Fibroblast of villous mesenchyme (primary cell): ENCODE measurements around the gene WNT7B. TPM values are rescaled to one million over a fixed set of nuclear protein-coding genes. Genes with fewer than 3 reads are reported as not detected.

Experiments used
- DNase-seq: peaks from one replicate; pipeline ENCODE4 v3.0.0-alpha.2; 2010; ENCODE audit warnings: low read depth
- H3K4me3 ChIP-seq: 2 replicates; pipeline ENCODE4 v1.5.1; 2011; ENCODE audit warnings: low read depth, mild to moderate bottlenecking, low read length
- total RNA-seq: library from RNA; depleted of rRNA; stranded (reverse); fragments of >200 nt; gene quantifications from 2 replicates; pipeline ENCODE4 v1.2.3, GENCODE V29; 2012
- TF ChIP-seq, protein P1 (sequence below): IDR thresholded peaks from 2 replicates; pipeline ENCODE4 v1.5.1; 2012; ENCODE audit warnings: low read depth, mild to moderate bottlenecking, low read length; ENCODE audit not compliant: insufficient read depth

Gene WNT7B
- total RNA-seq, 1 donor: under 0.01 TPM

DNA sequence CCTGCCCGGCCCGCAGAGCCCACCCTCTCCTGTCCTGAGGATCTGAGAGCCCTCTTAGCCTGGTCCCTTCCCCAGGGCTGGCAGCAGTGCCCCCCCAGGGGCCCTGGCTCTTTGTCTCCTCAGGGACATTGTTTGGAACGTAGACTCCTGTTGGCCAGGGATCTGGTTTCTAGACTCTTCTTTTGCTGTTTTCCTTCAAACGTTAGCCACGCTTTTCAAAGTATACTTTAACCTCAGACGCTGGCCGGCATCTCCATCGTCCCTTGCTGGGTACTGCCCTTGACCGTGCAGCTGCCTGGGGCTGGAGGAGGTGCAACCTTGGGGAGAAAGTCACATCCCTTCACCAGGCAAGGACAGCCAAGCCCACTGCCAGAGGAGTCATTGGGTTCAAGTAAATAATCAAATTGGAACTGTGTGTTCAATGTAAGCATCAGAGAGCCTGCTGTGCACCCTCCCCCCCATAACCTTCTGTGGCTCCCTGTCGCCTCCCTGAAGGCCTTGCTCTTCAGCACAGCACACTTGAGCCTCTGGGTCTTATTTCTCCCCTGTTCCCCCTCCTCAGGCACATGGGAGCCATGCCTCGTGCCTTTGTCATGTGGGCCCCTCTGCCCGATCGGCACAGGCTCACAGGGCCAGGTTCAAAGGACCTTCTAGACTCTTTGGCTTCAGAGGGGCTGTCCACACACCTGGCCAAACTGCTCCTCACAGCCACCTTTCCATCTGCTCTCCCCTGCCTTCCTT lies 21.8 kb upstream of the WNT7B start:
- TF ChIP-seq, protein P1, sequence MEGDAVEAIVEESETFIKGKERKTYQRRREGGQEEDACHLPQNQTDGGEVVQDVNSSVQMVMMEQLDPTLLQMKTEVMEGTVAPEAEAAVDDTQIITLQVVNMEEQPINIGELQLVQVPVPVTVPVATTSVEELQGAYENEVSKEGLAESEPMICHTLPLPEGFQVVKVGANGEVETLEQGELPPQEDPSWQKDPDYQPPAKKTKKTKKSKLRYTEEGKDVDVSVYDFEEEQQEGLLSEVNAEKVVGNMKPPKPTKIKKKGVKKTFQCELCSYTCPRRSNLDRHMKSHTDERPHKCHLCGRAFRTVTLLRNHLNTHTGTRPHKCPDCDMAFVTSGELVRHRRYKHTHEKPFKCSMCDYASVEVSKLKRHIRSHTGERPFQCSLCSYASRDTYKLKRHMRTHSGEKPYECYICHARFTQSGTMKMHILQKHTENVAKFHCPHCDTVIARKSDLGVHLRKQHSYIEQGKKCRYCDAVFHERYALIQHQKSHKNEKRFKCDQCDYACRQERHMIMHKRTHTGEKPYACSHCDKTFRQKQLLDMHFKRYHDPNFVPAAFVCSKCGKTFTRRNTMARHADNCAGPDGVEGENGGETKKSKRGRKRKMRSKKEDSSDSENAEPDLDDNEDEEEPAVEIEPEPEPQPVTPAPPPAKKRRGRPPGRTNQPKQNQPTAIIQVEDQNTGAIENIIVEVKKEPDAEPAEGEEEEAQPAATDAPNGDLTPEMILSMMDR: no peak
- DNase-seq: no peak
- no peak overlapping the region for H3K4me3 ChIP-seq

DNA sequence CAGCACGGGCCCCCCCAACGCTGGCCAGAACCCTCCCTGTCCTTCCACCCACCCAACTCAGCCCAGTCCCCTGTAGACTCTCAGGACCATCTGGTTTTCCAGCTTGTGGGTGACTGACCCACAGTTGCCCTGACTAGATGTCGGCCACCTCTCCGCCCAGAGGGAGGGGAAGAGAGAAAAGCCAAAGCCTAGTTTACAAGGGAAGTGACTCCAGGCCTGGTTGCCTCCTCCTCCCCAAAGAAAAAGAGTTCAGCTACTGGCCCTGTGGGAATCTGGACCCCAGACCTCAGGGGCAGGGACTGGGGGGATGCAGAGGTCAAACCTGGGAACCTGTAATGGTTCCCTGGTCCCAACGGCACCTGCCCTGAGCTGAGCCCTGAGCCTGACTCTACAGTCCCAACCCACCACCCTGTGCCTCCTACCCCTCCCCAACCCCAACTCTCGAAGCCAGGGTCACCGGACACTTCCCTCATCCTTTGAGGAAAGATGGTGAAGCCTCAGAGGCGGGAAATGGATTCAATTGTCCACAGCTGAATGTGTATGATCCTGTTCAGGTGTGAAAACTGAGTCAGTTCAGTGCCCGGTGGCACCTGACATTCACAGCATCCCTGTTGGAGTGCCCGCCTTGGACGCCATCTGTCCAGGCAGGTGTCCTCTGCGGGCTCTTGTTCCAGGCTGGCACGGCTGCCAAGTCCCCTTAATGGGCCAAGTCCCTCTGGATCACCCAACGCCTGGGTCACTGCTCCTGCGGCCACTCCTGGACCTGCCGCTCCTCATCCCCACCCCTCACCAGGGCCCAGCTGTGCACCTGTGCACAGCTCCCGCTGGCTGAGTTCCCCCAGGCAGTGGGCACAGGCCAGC lies 21.0 kb upstream of the WNT7B start:
- H3K4me3 ChIP-seq: no peak overlapping the region
- TF ChIP-seq, protein P1: no peak
- no peak for DNase-seq

DNA sequence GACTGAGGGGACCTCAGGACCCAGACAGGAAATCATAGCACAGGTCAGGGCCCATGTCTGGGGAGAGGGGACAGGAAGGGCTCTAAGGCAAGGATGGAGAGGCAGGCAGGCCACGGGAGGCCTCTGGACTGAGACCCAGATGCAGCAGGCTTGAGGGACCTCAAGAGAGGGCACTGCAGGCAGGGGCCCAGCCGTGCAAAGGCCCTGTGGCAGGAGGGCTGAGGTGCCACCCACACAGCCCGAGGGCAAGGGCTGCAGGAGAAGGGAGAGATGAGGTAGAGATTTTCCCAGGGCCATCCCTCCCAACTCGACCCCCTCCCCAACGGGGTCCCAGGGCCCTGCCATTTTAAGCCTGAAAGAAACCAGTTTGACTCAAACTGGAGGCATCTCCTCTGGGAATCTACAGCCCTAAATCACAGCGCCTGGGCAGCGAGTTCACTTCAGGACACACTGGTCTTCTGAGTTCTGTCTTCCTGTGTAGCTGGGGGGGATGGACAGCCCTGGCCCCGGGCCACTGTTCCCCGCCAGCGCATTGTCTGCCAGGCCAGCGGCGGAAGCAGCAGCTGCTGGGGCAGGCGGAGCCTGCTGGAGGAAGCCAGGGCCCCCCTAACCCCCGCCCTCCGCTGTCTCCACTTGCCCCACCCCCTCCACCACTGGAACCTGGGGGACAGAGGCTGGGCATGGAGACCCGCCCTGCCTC lies 20.3 kb upstream of the WNT7B start:
- peak; percentile 98 for DNase-seq
- TF ChIP-seq, protein P1: no peak
- H3K4me3 ChIP-seq: no peak overlapping the region

DNA sequence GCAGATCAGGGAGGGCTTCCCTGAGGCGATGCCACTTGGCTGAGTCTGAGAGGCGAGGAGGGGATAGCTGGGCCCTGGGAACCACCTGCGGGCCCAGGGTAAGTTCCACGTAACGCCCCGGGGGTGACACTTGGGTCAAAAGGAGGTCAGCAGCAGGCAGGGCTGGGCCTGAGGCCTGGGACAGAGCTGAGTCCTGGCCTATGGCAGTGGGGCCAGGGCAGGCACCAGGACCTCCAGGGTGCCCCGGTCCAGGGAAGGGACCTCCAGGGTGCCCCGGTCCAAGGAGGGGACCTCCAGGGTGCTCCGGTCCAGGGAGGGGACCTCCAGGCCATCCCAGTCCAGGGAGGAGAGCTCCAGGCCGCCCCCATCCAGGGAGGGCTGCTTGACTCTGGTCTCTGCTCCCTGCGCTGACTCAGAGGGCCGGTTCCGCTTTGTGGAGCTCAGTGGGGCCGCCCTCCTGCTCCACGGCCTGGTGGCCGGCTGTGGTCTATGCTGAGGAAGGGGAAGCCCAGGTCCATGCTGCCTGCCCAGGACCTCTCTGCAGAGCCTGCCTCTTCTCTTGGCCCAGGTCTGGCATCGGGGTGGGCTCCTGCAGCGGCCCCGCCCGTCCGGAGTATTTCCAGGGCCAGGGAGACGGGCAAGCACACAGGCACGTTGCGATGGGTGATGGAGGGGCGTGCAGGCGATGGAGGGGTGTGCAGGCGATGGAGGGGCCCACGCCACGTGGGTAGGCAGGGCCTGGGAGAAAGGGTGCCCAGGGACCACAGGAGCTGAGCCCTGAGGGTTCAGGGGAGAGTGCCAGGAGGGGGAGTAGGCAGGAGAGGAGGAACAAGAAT lies 19.5 kb upstream of the WNT7B start:
- peak; percentile 52 for DNase-seq
- H3K4me3 ChIP-seq: no peak overlapping the region
- TF ChIP-seq, protein P1: no peak

DNA sequence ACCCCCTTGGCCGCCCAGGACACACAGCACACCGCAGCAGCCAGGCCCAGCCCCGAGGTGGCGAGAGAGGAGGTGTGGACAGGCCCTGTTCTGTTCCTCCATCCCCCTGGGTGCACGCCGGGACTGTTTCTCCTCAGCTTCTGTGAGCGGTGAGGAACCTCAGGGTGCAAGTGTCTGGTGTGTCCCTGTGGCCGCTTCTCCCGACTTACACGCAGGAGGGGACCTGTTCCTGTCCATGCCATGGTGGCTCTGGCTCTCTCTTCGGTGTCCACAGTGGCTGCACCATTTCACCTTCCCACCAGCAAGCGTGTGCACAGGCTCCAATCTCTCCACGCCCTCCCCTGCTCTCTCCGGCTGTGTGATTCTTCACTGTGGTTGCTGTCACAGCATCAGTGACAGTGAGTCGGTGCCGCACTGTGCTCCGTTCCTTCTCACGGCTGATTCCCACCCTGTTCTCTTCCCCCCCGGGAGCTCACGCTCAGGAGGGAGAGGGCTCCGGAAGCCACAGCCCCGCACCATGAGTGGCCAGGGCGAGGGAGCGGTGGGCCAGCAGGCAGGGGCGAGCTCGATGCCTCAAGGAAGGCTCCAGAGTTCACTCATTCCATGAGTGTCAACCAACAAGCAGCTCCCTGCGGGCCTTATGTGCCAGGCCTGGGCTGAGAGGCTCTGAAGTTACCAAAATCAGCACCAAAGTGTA lies 18.6 kb upstream of the WNT7B start:
- TF ChIP-seq, protein P1: no peak
- DNase-seq: no peak
- H3K4me3 ChIP-seq: no peak overlapping the region
